Activated CD8-positive, alpha-beta memory T cell treated with anti-CD3 and anti-CD28 coated beads, Interleukin-2, amount 10 ng/mL, durations not matched to agents 7 days and 5 days (primary cell): Measurements from ENCODE around the gene ETS1. TPM values are rescaled to one million over a fixed set of nuclear protein-coding genes. Genes with fewer than 3 reads are reported as not detected.
A peak's percentile ranks its signal among the peaks of the same experiment; 100 is the strongest.

Experiments used
- ATAC-seq: fragments of 150-1000 bp; cut with Tn5 transposase; one replicate; pipeline ENCODE4 v1.10.0; 2021; ENCODE audit warnings: moderate library complexity
- CTCF ChIA-PET: fragments of 350-600 bp; sonication (Branson Sonifier 250); formaldehyde crosslinking; loops from one replicate; lab custom pipeline; 2021; ENCODE audit warnings: antibody characterized with exemption; lab: Charles Lee
- DNase-seq: peaks from one replicate; pipeline ENCODE4 v3.0.0-alpha.2; 2020
- H3K27ac Mint-ChIP-seq: one replicate; pipeline ENCODE4 v1.8.0; 2021; ENCODE audit warnings: mild to moderate bottlenecking, mixed read lengths
- H3K27me3 Mint-ChIP-seq: one replicate; pipeline ENCODE4 v1.8.0; 2021; ENCODE audit warnings: mixed read lengths
- H3K36me3 Mint-ChIP-seq: one replicate; pipeline ENCODE4 v1.8.0; 2021; ENCODE audit warnings: mild to moderate bottlenecking, mixed read lengths
- H3K4me1 Mint-ChIP-seq: one replicate; pipeline ENCODE4 v1.8.0; 2021; ENCODE audit warnings: mixed read lengths
- H3K4me3 Mint-ChIP-seq: one replicate; pipeline ENCODE4 v1.8.0; 2021; ENCODE audit warnings: mild to moderate bottlenecking, moderate library complexity, mixed read lengths
- H3K9me3 Mint-ChIP-seq: one replicate; pipeline ENCODE4 v1.8.0; 2022; ENCODE audit warnings: low read depth, mixed read lengths
- total RNA-seq, 2 experiments: library from RNA; stranded (reverse); gene quantifications; one replicate each; pipeline ENCODE4 v1.2.3, GENCODE V29; 2021

Gene ETS1
- total RNA-seq, 2 experiments from 2014 or later, result 408 to 671 TPM

- CTCF ChIA-PET, result interaction anchor here (0.9 to 9.5 kb wide), 11 partner anchors 8 to 454 kb away, joined by 3 to 190 read pairs (median 7); no protein-coding TSS in a partner anchor
- no peaks in the 10 kb centered on the region for H3K27me3 Mint-ChIP-seq
- H3K36me3 Mint-ChIP-seq, result no peaks in the 10 kb centered on the region
- DNase-seq (no peak), ATAC-seq (no peak)
- H3K4me1 Mint-ChIP-seq, result peaks cover 74% of the 10 kb centered on the region
- H3K9me3 Mint-ChIP-seq, result no peaks in the 10 kb centered on the region
- peak overlapping the region; percentile 94 for H3K27ac Mint-ChIP-seq
- H3K4me3 Mint-ChIP-seq, result peak overlapping the region; percentile 14
Measured at GRCh38 chr11:128625326-128625725, 38.0 kb upstream of the ETS1 start.

GRCh38 chr11:128624269-128625175 lies 37.2 kb upstream of the ETS1 start:
- H3K27me3 Mint-ChIP-seq, result no peaks in the 10 kb centered on the region
- DNase-seq (peak; percentile 78), ATAC-seq (peak; percentile 62)
- H3K4me3 Mint-ChIP-seq, result peak overlapping the region; percentile 60
- CTCF ChIA-PET, result interaction anchor here (0.8 to 3.0 kb wide), 15 partner anchors 9 to 466 kb away, joined by 3 to 20 read pairs (median 4); no protein-coding TSS in a partner anchor
- peak overlapping the region; percentile 94 for H3K27ac Mint-ChIP-seq
- H3K9me3 Mint-ChIP-seq, result no peaks in the 10 kb centered on the region
- H3K36me3 Mint-ChIP-seq, result no peaks in the 10 kb centered on the region
- peaks cover 75% of the 10 kb centered on the region for H3K4me1 Mint-ChIP-seq

- Mint-ChIP-seq H3K36me3 (no peaks in the 10 kb centered on the region), H3K27ac (peak overlapping the region; percentile 42), H3K27me3 (no peaks in the 10 kb centered on the region), H3K4me3 (no peak overlapping the region), H3K9me3 (no peaks in the 10 kb centered on the region), H3K4me1 (peaks cover 69% of the 10 kb centered on the region)
- CTCF ChIA-PET, result interaction anchor here (0.9 to 2.4 kb wide), 5 partner anchors 8 to 465 kb away, joined by 3 to 11 read pairs (median 4); no protein-coding TSS in a partner anchor
- ATAC-seq, result no peak
- DNase-seq, result no peak
Measured at GRCh38 chr11:128623091-128623490, 35.7 kb upstream of the ETS1 start.

GRCh38 chr11:128621601-128622501 lies 34.5 kb upstream of the ETS1 start:
- no peaks in the 10 kb centered on the region for H3K9me3 Mint-ChIP-seq
- H3K27me3 Mint-ChIP-seq, result no peaks in the 10 kb centered on the region
- H3K36me3 Mint-ChIP-seq, result no peaks in the 10 kb centered on the region
- ATAC-seq (no peak), DNase-seq (no peak)
- CTCF ChIA-PET, result interaction anchor here (1.0 to 1.5 kb wide), 4 partner anchors 9 to 465 kb away, joined by 3 to 4 read pairs (median 4); no protein-coding TSS in a partner anchor
- no peak overlapping the region for H3K4me3 Mint-ChIP-seq
- H3K27ac Mint-ChIP-seq, result no peak overlapping the region
- H3K4me1 Mint-ChIP-seq, result peaks cover 58% of the 10 kb centered on the region

- Mint-ChIP-seq H3K4me1 (peaks cover 45% of the 10 kb centered on the region), H3K9me3 (no peaks in the 10 kb centered on the region), H3K36me3 (no peaks in the 10 kb centered on the region), H3K27ac (no peak overlapping the region), H3K4me3 (no peak overlapping the region), H3K27me3 (no peaks in the 10 kb centered on the region)
- ATAC-seq (no peak), DNase-seq (no peak)
- CTCF ChIA-PET, result interaction anchor here (0.7 to 1.0 kb wide), 3 partner anchors 8 to 463 kb away, joined by 3 to 5 read pairs (median 4); no protein-coding TSS in a partner anchor
Measured at GRCh38 chr11:128620309-128621100, 33.1 kb upstream of the ETS1 start.

- CTCF ChIA-PET, result interaction anchor here (0.7 to 1.0 kb wide), 2 partner anchors 9 kb away, joined by 3 to 5 read pairs; no protein-coding TSS in a partner anchor
- DNase-seq, result no peak
- no peaks in the 10 kb centered on the region for H3K36me3 Mint-ChIP-seq
- H3K27ac Mint-ChIP-seq, result no peak overlapping the region
- ATAC-seq, result no peak
- H3K4me1 Mint-ChIP-seq, result peaks cover 37% of the 10 kb centered on the region
- no peaks in the 10 kb centered on the region for H3K27me3 Mint-ChIP-seq
- H3K4me3 Mint-ChIP-seq, result no peak overlapping the region
- H3K9me3 Mint-ChIP-seq, result no peaks in the 10 kb centered on the region
Measured at GRCh38 chr11:128619540-128620308, 32.4 kb upstream of the ETS1 start.

GRCh38 chr11:128619007-128619406 lies 31.6 kb upstream of the ETS1 start:
- H3K4me3 Mint-ChIP-seq, result no peak overlapping the region
- H3K27ac Mint-ChIP-seq, result no peak overlapping the region
- H3K9me3 Mint-ChIP-seq, result no peaks in the 10 kb centered on the region
- ATAC-seq (no peak), DNase-seq (no peak)
- H3K4me1 Mint-ChIP-seq, result peaks cover 30% of the 10 kb centered on the region
- H3K27me3 Mint-ChIP-seq, result no peaks in the 10 kb centered on the region
- CTCF ChIA-PET, result interaction anchor here (0.9 to 1.1 kb wide), 2 partner anchors 12 to 448 kb away, joined by 3 read pairs; no protein-coding TSS in a partner anchor
- H3K36me3 Mint-ChIP-seq, result no peaks in the 10 kb centered on the region

- CTCF ChIA-PET, result interaction anchor here (0.9 to 1.1 kb wide), 3 partner anchors 12 to 447 kb away, joined by 3 read pairs; no protein-coding TSS in a partner anchor
- H3K36me3 Mint-ChIP-seq, result no peaks in the 10 kb centered on the region
- no peaks in the 10 kb centered on the region for H3K27me3 Mint-ChIP-seq
- no peak overlapping the region for H3K27ac Mint-ChIP-seq
- DNase-seq, result no peak
- no peak overlapping the region for H3K4me3 Mint-ChIP-seq
- ATAC-seq, result no peak
- peaks cover 27% of the 10 kb centered on the region for H3K4me1 Mint-ChIP-seq
- H3K9me3 Mint-ChIP-seq, result no peaks in the 10 kb centered on the region
Measured at GRCh38 chr11:128618603-128619002, 31.2 kb upstream of the ETS1 start.

- no peaks in the 10 kb centered on the region for H3K27me3 Mint-ChIP-seq
- CTCF ChIA-PET, result no interaction called here
- H3K9me3 Mint-ChIP-seq, result no peaks in the 10 kb centered on the region
- DNase-seq, result no peak
- ATAC-seq, result no peak
- no peak overlapping the region for H3K4me3 Mint-ChIP-seq
- H3K4me1 Mint-ChIP-seq, result peaks cover 26% of the 10 kb centered on the region
- H3K27ac Mint-ChIP-seq, result no peak overlapping the region
- no peaks in the 10 kb centered on the region for H3K36me3 Mint-ChIP-seq
Measured at GRCh38 chr11:128616161-128616560, 28.8 kb upstream of the ETS1 start.

- Mint-ChIP-seq H3K27ac (no peak overlapping the region), H3K36me3 (no peaks in the 10 kb centered on the region), H3K4me1 (peaks cover 32% of the 10 kb centered on the region)
Measured at GRCh38 chr11:128615612-128616011, 28.3 kb upstream of the ETS1 start.

GRCh38 chr11:128615076-128615475 lies 27.7 kb upstream of the ETS1 start:
- H3K9me3 Mint-ChIP-seq, result no peaks in the 10 kb centered on the region
- H3K4me3 Mint-ChIP-seq, result no peak overlapping the region
- CTCF ChIA-PET, result no interaction called here
- no peaks in the 10 kb centered on the region for H3K36me3 Mint-ChIP-seq
- peaks cover 30% of the 10 kb centered on the region for H3K4me1 Mint-ChIP-seq
- H3K27me3 Mint-ChIP-seq, result no peaks in the 10 kb centered on the region
- no peak for DNase-seq
- ATAC-seq, result no peak
- H3K27ac Mint-ChIP-seq, result no peak overlapping the region

More at GRCh38 chr11:128615612-128616011, 28.3 kb upstream of the ETS1 start:
- no peak overlapping the region for H3K4me3 Mint-ChIP-seq
- no peaks in the 10 kb centered on the region for H3K27me3 Mint-ChIP-seq
- no peak for DNase-seq
- no peak for ATAC-seq
- H3K9me3 Mint-ChIP-seq, result no peaks in the 10 kb centered on the region
- CTCF ChIA-PET, result no interaction called here

GRCh38 chr11:128614026-128614425 lies 26.7 kb upstream of the ETS1 start:
- Mint-ChIP-seq H3K4me1 (peaks cover 25% of the 10 kb centered on the region), H3K9me3 (no peaks in the 10 kb centered on the region), H3K27ac (no peak overlapping the region), H3K4me3 (no peak overlapping the region), H3K36me3 (no peaks in the 10 kb centered on the region), H3K27me3 (no peaks in the 10 kb centered on the region)
- CTCF ChIA-PET, result no interaction called here
- ATAC-seq (no peak), DNase-seq (peak; percentile 22)
